Loucy (cell line): ENCODE results near the gene TIMP1.

Experiments
- H2AFZ ChIP-seq: fragments of 200-600 bp; sonication (generic); 2 replicates; pipeline ENCODE4 v1.6.0; 2016; ENCODE audit warnings: antibody characterized with exemption, mild to moderate bottlenecking, low read length, moderate library complexity
- H3F3A ChIP-seq: fragments of 200-600 bp; 2 replicates; pipeline ENCODE4 v1.6.0; 2016; ENCODE audit warnings: antibody characterized with exemption, low read depth, mild to moderate bottlenecking
- H3K27me3 ChIP-seq: fragments of 200-600 bp; sonication (generic); 2 replicates; pipeline ENCODE4 v1.6.1; 2014; ENCODE audit warnings: low read length, mild to moderate bottlenecking; ENCODE audit not compliant: insufficient read depth, poor library complexity, severe bottlenecking
- H3K36me3 ChIP-seq: fragments of 200-600 bp; sonication (generic); 2 replicates; pipeline ENCODE4 v1.6.1; 2016; ENCODE audit warnings: low read length; ENCODE audit not compliant: insufficient read depth
- H3K4me1 ChIP-seq: fragments of 200-600 bp; sonication (generic); 2 replicates; pipeline ENCODE4 v1.5.1; 2014; ENCODE audit warnings: low read length, mild to moderate bottlenecking; ENCODE audit not compliant: insufficient read depth, poor library complexity, severe bottlenecking
- H3K4me2 ChIP-seq: fragments of 200-600 bp; sonication (generic); 2 replicates; pipeline ENCODE4 v1.6.0; 2014; ENCODE audit warnings: antibody characterized with exemption, low read length, low read depth, mild to moderate bottlenecking; ENCODE audit not compliant: poor library complexity, severe bottlenecking
- H3K4me3 ChIP-seq: fragments of 200-600 bp; sonication (generic); 2 replicates; pipeline ENCODE4 v1.5.1; 2014; ENCODE audit warnings: low read length, mild to moderate bottlenecking, mixed read lengths; ENCODE audit not compliant: poor library complexity, severe bottlenecking
- H3K79me2 ChIP-seq: fragments of 200-600 bp; sonication (generic); 2 replicates; pipeline ENCODE4 v1.6.1; 2014; ENCODE audit warnings: low read length; ENCODE audit not compliant: insufficient read depth
- H3K9ac ChIP-seq: fragments of 200-600 bp; sonication (generic); 2 replicates; pipeline ENCODE4 v1.6.0; 2014; ENCODE audit warnings: mild to moderate bottlenecking, low read depth, low read length, moderate library complexity; ENCODE audit not compliant: poor library complexity, severe bottlenecking
- H3K9me2 ChIP-seq: fragments of 200-600 bp; sonication (generic); replicated peaks from 2 replicates; pipeline ENCODE4 v1.6.1; 2016; ENCODE audit warnings: low read depth, low read length, mixed read lengths
- H3K9me3 ChIP-seq: fragments of 200-600 bp; sonication (generic); 2 replicates; pipeline ENCODE4 v1.6.1; 2014; ENCODE audit warnings: mild to moderate bottlenecking, antibody characterized with exemption, low read length, low read depth; ENCODE audit not compliant: insufficient read depth
- H4K20me1 ChIP-seq: fragments of 200-600 bp; sonication (generic); 2 replicates; pipeline ENCODE4 v1.6.0; 2014; ENCODE audit warnings: antibody characterized with exemption, low read length, mild to moderate bottlenecking; ENCODE audit not compliant: insufficient read depth, poor library complexity, severe bottlenecking
- CTCF ChIP-seq: fragments of 200-600 bp; sonication (generic); conservative IDR thresholded peaks from 2 replicates; pipeline ENCODE4 v1.5.1; 2014; ENCODE audit warnings: mild to moderate bottlenecking, antibody characterized with exemption, low read length
- EZH2phosphoT487 ChIP-seq: fragments of 200-600 bp; IDR thresholded peaks from 2 replicates; pipeline ENCODE4 v1.6.1; 2018; ENCODE audit warnings: antibody characterized with exemption, mild to moderate bottlenecking, moderate library complexity, borderline replicate concordance

Gene TIMP1

DNA sequence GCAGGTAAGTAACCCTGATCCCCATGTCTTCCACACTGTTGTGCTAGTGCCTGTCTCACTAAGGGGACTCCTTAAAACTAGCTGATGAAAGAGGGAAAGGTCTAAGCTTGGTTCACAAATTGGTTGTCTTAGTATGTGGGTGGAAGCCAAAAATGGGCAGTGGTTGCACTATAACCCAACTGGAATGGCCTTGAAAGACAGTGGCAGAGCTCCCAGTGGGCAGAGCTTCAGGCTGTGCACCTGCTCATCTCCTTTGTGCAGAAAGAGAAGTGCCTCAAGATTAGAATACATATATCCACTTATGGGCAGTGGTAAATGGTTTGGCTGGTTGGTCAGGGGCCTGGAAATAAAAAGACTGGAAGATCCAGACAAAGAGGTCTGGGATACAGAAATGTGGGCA is 30.2 kb downstream of the TIMP1 start:
- Histone ChIP-seq H4K20me1 (no peaks in the 10 kb centered on the region), H3K79me2 (no peaks in the 10 kb centered on the region)
- TF ChIP-seq EZH2phosphoT487 (no peak), CTCF (no peak)

DNA sequence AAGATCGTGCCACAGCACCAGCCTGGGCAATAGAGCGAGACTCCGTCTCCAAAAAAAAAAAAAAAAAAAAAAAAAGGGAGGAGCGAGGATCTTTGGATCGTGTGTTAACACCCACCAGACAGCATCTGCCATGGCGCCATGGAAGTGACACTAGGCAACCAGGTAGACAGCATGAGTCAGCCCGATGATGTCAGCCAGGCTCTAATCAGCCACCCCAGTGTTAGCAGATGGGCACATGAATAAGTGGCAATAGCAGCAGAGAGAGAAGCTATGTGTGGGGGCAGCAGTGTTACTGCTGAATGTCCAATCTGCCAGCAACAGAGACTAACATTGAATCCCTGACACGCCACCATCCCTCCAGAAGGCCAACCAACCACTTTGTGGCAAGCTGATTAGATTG is 30.8 kb downstream of the TIMP1 start:
- no peaks in the 10 kb centered on the region for H3K9me2 ChIP-seq
- no peaks in the 10 kb centered on the region for H3K36me3 ChIP-seq
- H3K4me1 ChIP-seq: no peaks in the 10 kb centered on the region
- H3K9ac ChIP-seq: no peak overlapping the region
- H3K9me3 ChIP-seq: no peaks in the 10 kb centered on the region
- H3K79me2 ChIP-seq: no peaks in the 10 kb centered on the region
- no peaks in the 10 kb centered on the region for H3K27me3 ChIP-seq
- TF ChIP-seq CTCF (no peak), EZH2phosphoT487 (no peak)
- no peak overlapping the region for H2AFZ ChIP-seq
- H3F3A ChIP-seq: no peaks in the 10 kb centered on the region
- no peak overlapping the region for H3K4me2 ChIP-seq
- no peaks in the 10 kb centered on the region for H4K20me1 ChIP-seq
- no peak overlapping the region for H3K4me3 ChIP-seq

More for the DNA sequence above, 30.2 kb downstream of the TIMP1 start:
- Histone ChIP-seq H3K36me3 (no peaks in the 10 kb centered on the region), H3K4me3 (no peak overlapping the region), H3K27me3 (no peaks in the 10 kb centered on the region), H3K9me2 (no peaks in the 10 kb centered on the region), H3K4me2 (no peak overlapping the region), H3K9me3 (no peaks in the 10 kb centered on the region), H2AFZ (no peak overlapping the region), H3F3A (no peaks in the 10 kb centered on the region), H3K9ac (no peak overlapping the region), H3K4me1 (no peaks in the 10 kb centered on the region)

DNA sequence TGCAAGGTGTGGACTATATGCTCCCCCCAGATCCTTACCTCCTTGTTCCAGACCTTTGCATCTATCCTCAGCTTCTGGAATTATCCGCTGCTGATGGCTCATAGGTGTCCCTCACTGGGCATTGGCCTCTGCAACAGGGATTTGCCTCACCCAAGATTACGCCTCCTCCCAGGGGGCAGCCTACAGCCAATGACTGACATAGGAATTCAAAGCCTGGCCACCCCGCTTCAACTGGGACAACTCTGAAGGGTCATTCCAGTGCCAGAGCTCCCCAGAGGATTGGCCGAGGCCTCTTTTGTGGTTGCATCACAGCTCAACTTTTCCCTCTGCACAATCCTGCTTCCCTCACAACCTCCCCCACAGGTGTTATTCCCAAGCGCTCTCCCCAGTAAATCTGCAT is 32.4 kb downstream of the TIMP1 start:
- no peak for TF ChIP-seq CTCF
- no peak for TF ChIP-seq EZH2phosphoT487
- Histone ChIP-seq H3K4me1 (no peaks in the 10 kb centered on the region), H3K9ac (no peak overlapping the region), H4K20me1 (no peaks in the 10 kb centered on the region), H3K79me2 (no peaks in the 10 kb centered on the region), H3K9me2 (no peaks in the 10 kb centered on the region), H3K9me3 (no peaks in the 10 kb centered on the region), H3F3A (no peaks in the 10 kb centered on the region), H3K27me3 (no peaks in the 10 kb centered on the region), H3K4me3 (no peak overlapping the region), H3K4me2 (no peak overlapping the region), H3K36me3 (no peaks in the 10 kb centered on the region), H2AFZ (no peak overlapping the region)
